ENCODE measurements around the gene DKK3.

DKK3 gene

GRCh38 chr11:11948242-11948947, 60.0 kb downstream of the DKK3 start:
- no peak for DNase-seq

DNA sequence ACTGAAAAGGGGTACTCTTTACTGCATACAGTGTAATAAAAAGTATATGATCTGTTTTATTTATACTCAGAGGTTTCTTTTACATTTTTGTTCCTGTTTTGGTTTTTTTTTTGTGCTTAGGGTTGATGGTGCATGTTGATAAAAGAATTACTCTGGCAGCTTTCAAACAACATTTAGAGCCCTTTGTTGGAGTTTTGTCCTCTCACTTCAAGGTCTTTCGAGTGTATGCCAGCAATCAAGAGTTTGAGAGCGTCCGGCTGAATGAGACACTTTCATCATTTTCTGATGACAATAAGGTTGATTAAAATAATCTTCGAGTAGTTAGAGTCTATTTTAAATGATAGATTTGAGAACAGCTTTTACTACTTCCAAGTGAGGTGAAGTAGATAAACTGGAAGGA, 60.6 kb downstream of the DKK3 start:
- no peak for DNase-seq

DNA sequence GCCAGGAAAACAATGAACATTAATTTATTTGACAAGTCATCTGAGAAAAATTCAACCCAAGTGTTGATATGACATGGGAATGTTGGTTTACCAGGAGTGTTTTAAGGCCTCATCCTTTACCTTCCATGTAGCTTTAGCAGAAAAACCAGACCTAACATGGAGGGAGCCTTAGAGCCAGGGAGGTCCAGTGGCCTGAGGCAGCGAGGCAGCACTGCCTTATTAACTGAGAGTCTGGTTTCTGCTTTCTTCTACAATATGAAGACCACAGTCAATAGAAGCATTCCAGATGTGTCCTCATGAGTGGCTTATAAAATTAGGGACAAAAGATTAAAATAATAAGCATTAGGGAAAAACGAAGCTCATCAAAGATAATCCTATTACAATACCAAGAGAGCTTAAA, 61.5 kb downstream of the DKK3 start:
- no peak for DNase-seq

- no peak for DNase-seq
Observed at GRCh38 chr11:11946180-11946579, 62.2 kb downstream of the DKK3 start.

DNA sequence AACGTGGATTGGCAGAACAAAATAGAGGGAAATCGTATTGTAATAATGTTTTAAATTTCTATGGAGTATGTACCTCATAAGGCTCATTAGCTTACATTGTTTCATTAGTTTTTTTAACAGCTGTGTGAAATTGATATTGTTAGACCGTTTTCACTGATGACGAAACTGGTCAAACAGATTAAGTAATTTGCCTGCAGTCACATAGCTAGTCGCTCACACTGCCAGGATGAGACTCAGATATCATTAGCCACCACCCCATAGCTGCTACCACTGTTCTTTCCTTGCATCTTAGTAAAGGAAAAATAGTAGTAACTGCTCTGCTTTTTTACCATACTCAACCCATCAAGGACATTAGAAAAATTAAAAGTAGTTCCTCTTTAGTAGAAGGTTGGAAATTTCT, 64.0 kb downstream of the DKK3 start:
- DNase-seq: no peak

GRCh38 chr11:11942668-11943067, 65.8 kb downstream of the DKK3 start:
- no peak for DNase-seq

DNA sequence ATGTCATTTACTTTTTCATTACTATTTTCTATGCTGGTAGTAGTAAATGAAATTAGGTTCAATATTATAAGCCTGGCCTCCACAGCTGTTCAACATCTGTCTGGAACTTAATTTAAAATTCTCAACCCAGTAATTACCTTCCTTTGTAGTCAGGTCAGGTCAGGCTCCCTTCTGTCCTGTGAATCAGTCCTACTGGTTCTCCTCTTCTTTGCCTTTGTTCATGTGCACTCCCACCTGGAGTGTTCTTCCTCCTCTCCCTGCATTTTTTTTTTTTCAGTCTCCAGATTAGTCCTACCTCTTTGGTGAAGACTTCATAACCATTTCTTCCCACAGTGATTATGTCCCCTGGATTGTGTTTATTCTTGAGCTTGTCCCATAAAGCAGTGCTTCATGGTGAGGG, 67.9 kb downstream of the DKK3 start:
- no peak for DNase-seq

- DNase-seq: no peak
Observed at GRCh38 chr11:11937957-11938356, 70.5 kb downstream of the DKK3 start.

GRCh38 chr11:11937433-11937832, 71.0 kb downstream of the DKK3 start:
- DNase-seq: no peak

DNA sequence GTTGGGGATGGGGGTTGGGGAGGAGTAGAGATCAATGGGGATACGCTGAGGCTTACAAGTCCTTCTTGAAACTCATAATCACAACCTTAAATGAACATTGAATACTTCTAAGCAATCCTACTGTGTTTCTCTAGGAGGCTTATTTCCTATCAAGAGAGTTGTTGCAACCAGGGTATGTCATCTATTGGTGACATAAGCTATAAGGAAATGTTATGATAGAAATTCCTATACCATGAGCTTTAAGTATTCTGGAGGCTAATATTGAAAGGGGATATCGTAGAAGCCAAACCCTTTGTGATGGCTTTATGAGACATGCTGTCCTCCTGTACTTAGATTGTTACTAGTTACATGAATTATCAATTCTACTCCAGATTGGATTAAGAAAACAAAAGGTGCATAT, 72.9 kb downstream of the DKK3 start:
- no peak for DNase-seq

GRCh38 chr11:11931461-11932055, 76.9 kb downstream of the DKK3 start:
- DNase-seq: peak in 1 of 58 donors; percentile 23

DNA sequence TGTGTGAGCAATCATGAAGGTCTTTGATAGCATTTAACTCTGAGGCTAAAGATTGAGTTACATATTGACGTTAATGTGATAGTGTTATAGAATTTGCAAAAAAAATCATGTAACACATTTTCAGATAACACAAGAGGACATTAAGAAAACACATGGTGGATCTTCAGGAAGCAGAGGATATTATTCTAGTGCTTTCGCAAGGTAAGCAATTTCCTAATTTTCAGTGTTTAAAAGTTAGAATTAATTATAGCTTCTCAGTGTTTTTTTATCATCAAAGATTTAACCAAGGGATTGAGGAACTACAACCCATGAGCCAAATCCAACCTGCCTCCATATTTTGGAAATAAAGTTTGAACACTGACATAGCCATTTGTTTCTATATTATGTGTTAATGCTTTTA, 78.5 kb downstream of the DKK3 start:
- no peak for DNase-seq

GRCh38 chr11:11923828-11924227, 84.6 kb downstream of the DKK3 start:
- DNase-seq: no peak

GRCh38 chr11:11916981-11917399, 91.4 kb downstream of the DKK3 start:
- DNase-seq: no peak

- no peak for DNase-seq
Observed at GRCh38 chr11:11915625-11916024, 92.8 kb downstream of the DKK3 start.

- DNase-seq: no peak
Observed at GRCh38 chr11:11913395-11913794, 95.0 kb downstream of the DKK3 start.
